AG20443 (cell line): ENCODE measurements around the gene NAGS.
A peak's percentile ranks its signal among the peaks of the same experiment; 100 is the strongest.
"Not testable (repeated sequence)": the region's sequence is repeated elsewhere in the genome, so short reads cannot be mapped to it uniquely, and the experiment has no call there.

Source experiments
- DNase-seq: peaks from one replicate; pipeline ENCODE4 v3.0.0; 2012; ENCODE audit warnings: low spot score, mixed read lengths

NAGS gene

GRCh38 chr17:44006598-44007345 lies 2.4 kb downstream of the NAGS start:
- DNase-seq: peak; percentile 99

GRCh38 chr17:44007346-44008204 lies 3.2 kb downstream of the NAGS start:
- no peak for DNase-seq

- DNase-seq: no peak
Measured at GRCh38 chr17:44008205-44008909, 3.9 kb downstream of the NAGS start.

GRCh38 chr17:44010966-44011647 lies 6.7 kb downstream of the NAGS start:
- no peak for DNase-seq

- DNase-seq: no peak
Measured at GRCh38 chr17:44011876-44012275, 7.5 kb downstream of the NAGS start.

GRCh38 chr17:44012391-44012790 lies 8.0 kb downstream of the NAGS start:
- DNase-seq: no peak

GRCh38 chr17:44012874-44013273 lies 8.5 kb downstream of the NAGS start:
- no peak for DNase-seq

GRCh38 chr17:44014133-44014436 lies 9.7 kb downstream of the NAGS start:
- no peak for DNase-seq

GRCh38 chr17:44014437-44015172 lies 10.2 kb downstream of the NAGS start, which contains the start of gene TMEM101:
Gene TMEM101, minus strand, starts transcription at chr17:44014963. Its CDS starts 11 bp downstream, at chr17:44014952.
- DNase-seq: peak; percentile 98

GRCh38 chr17:44021227-44021626 lies 16.8 kb downstream of the NAGS start:
- not testable (repeated sequence) for DNase-seq

GRCh38 chr17:44022246-44022645 lies 17.8 kb downstream of the NAGS start:
- no peak for DNase-seq

GRCh38 chr17:44023545-44024270 lies 19.3 kb downstream of the NAGS start:
- no peak for DNase-seq

GRCh38 chr17:44024271-44024663 lies 19.8 kb downstream of the NAGS start:
- no peak for DNase-seq

- DNase-seq: no peak
Measured at GRCh38 chr17:44024853-44025252, 20.4 kb downstream of the NAGS start.

- no peak for DNase-seq
Measured at GRCh38 chr17:44029736-44030135, 25.3 kb downstream of the NAGS start.

- DNase-seq: no peak
Measured at GRCh38 chr17:44030482-44030881, 26.1 kb downstream of the NAGS start.

GRCh38 chr17:44033861-44034408 lies 29.5 kb downstream of the NAGS start:
- no peak for DNase-seq

GRCh38 chr17:44034688-44035087 lies 30.3 kb downstream of the NAGS start:
- DNase-seq: not testable (repeated sequence)

GRCh38 chr17:44037471-44037870 lies 33.0 kb downstream of the NAGS start:
- no peak for DNase-seq

- no peak for DNase-seq
Measured at GRCh38 chr17:44038604-44039011, 34.2 kb downstream of the NAGS start.
